Heart left ventricle (tissue), 13 donors: ENCODE measurements around the gene SMOC2.

Experiments used
- POLR2A ChIP-seq, 2 donors: fragments of 450-650 bp; IDR thresholded peaks; one replicate each; pipeline ENCODE4 v1.6.1; 2017; ENCODE audit warnings: antibody characterized with exemption in 2 of 2, mild to moderate bottlenecking in 2 of 2, moderate library complexity in 2 of 2
- TF ChIP-seq, protein P1 (sequence below), 12 donors: fragments of 200-600 bp; sonication (generic) in 4 of 12; IDR thresholded peaks; one replicate each; pipeline versions ENCODE4 v1.5.0 to v1.8.0; 2018 to 2022; ENCODE audit warnings: antibody characterized with exemption in 12 of 12, mild to moderate bottlenecking in 5 of 12
- donor health status: ischemic (EF 13 %, LVEDD 7.1; RV severe dilation, severe dysfunction).
- donor health status: DM: no; HTN: yes; CAD: no.
- donor health status: DM: no; HTN: no; CAD: no.
- donor health status: ischemic (EF 25% LVEDD 6.9; RV normal size, moderate dysfunction).
- donor health status: ischemic (EF 25% LVEDD 5.7; RV mildly dilated, moderate dysfunction).
- donor health status: ischemic (EF 35%, LVEDD 5.7; RV mildly dilated, moderate dysfunction).
- donor health status: nonischemic (EF 11% LVEDD 7.7; RV severe dilation, severe dysfunction).
- donor health status: DM: yes; HTN: yes; CAD: no.
- donor health status: PGD.
- donor health status: ischemic (EF 29% LVEDD 5.4; RV normal size, mild dysfunction).
- donor health status: nonischemic (EF 23%, LVEDD 6.1; RV moderate dilation, normal function).

DNA sequence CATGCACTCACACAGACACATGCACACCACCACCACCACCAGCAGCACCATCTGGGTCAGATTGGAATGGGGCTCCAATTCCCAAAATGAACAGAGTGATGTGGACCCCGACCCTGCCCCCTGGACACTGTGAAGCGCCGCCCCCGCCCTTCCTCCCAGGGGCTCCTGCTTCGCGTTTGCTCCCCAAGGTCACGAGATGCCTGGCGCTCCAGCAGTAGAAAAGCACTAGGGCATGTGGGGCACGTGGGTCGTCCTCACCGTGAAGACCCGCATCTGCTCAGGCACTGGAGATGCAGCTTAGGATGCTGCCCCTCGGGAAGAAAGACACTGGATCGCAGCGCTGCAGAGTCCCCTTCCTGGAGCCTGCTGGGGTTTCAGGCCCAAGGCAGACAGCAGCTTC is 184.0 kb downstream of the SMOC2 start:
- TF ChIP-seq, protein P1, sequence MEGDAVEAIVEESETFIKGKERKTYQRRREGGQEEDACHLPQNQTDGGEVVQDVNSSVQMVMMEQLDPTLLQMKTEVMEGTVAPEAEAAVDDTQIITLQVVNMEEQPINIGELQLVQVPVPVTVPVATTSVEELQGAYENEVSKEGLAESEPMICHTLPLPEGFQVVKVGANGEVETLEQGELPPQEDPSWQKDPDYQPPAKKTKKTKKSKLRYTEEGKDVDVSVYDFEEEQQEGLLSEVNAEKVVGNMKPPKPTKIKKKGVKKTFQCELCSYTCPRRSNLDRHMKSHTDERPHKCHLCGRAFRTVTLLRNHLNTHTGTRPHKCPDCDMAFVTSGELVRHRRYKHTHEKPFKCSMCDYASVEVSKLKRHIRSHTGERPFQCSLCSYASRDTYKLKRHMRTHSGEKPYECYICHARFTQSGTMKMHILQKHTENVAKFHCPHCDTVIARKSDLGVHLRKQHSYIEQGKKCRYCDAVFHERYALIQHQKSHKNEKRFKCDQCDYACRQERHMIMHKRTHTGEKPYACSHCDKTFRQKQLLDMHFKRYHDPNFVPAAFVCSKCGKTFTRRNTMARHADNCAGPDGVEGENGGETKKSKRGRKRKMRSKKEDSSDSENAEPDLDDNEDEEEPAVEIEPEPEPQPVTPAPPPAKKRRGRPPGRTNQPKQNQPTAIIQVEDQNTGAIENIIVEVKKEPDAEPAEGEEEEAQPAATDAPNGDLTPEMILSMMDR (IDR thresholded peaks at IDR 0.05), result no peak
- no peak for TF ChIP-seq POLR2A (IDR thresholded peaks at IDR 0.05)
